H1 (cell line): Measurements from ENCODE around the gene CALHM2. TPM values are rescaled to one million over a fixed set of nuclear protein-coding genes. Genes with fewer than 3 reads are reported as not detected.

ENCODE experiments used
- CTCF ChIA-PET: fragments of 300-600 bp; sonication (Branson Sonifier 250); formaldehyde crosslinking; loops from one replicate; lab custom pipeline; 2021; ENCODE audit not compliant: partially characterized antibody; lab: Charles Lee
- POLR2A ChIA-PET: fragments of 300-600 bp; sonication (Branson Sonifier 250); formaldehyde crosslinking; loops from one replicate; lab custom pipeline; 2021; ENCODE audit warnings: inconsistent platforms; ENCODE audit not compliant: partially characterized antibody; lab: Charles Lee
- DNase-seq, 2 experiments: peaks; one replicate each; pipeline versions ENCODE4 v3.0.0 to v3.0.0-alpha.2; 2010 to 2022; ENCODE audit warnings: low spot score in 2 of 2, low read depth in 1 of 2, mixed read lengths in 1 of 2
- FAIRE-seq: peaks from 2 replicates; lab custom pipeline; 2011; peaks lifted over from hg19 to GRCh38; lab: Jason Lieb, UNC
- H2AFZ ChIP-seq: 2 replicates; pipeline ENCODE4 v1.8.1; 2012; ENCODE audit warnings: low read length, inconsistent platforms
- H2AK5ac ChIP-seq: 2 replicates; pipeline ENCODE4 v1.6.1; 2013; ENCODE audit warnings: low read depth, low read length
- H2BK120ac ChIP-seq: replicated peaks from 2 replicates; pipeline ENCODE3; 2013; ENCODE audit warnings: low read depth, low read length, inconsistent platforms
- H2BK12ac ChIP-seq: 2 replicates; pipeline ENCODE4 v1.6.1; 2013; ENCODE audit warnings: low read depth, low read length
- H2BK15ac ChIP-seq: 2 replicates; pipeline ENCODE4 v1.6.1; 2013; ENCODE audit warnings: low read length
- H2BK20ac ChIP-seq: 2 replicates; pipeline ENCODE4 v1.6.1; 2013; ENCODE audit warnings: low read length
- H2BK5ac ChIP-seq: 2 replicates; pipeline ENCODE4 v1.6.1; 2013; ENCODE audit warnings: low read depth, low read length
- H3K14ac ChIP-seq: 2 replicates; pipeline ENCODE4 v1.6.1; 2013; ENCODE audit warnings: inconsistent platforms; ENCODE audit not compliant: insufficient read length
- H3K18ac ChIP-seq: 2 replicates; pipeline ENCODE4 v1.6.1; 2013; ENCODE audit warnings: low read length; ENCODE audit errors: extremely low read depth
- H3K23ac ChIP-seq: 2 replicates; pipeline ENCODE4 v1.6.1; 2013; ENCODE audit warnings: inconsistent platforms; ENCODE audit not compliant: insufficient read length
- H3K23me2 ChIP-seq: 2 replicates; pipeline ENCODE4 v1.6.1; 2013; ENCODE audit warnings: low read depth, low read length
- H3K27ac ChIP-seq: 2 replicates; pipeline ENCODE4 v1.6.1; 2011; ENCODE audit warnings: low read depth, low read length, inconsistent platforms
- H3K27me3 ChIP-seq, 4 experiments: replicated peaks in 1 of 4; 1 replicate in 1 of 4; 2 replicates in 3 of 4; pipeline versions ENCODE4 v1.6.1 to v1.8.1; 2011 to 2013; ENCODE audit warnings: low read length in 3 of 4, mild to moderate bottlenecking in 3 of 4, inconsistent platforms in 2 of 4, mixed read lengths in 2 of 4, moderate library complexity in 1 of 4; ENCODE audit not compliant: control insufficient read depth in 3 of 4, insufficient read depth in 3 of 4; ENCODE audit errors: extremely low read depth in 1 of 4
- H3K36me3 ChIP-seq, 4 experiments: 2 replicates each; pipeline versions ENCODE4 v1.6.1 to v1.8.1; 2011 to 2013; ENCODE audit warnings: mild to moderate bottlenecking in 4 of 4, low read length in 3 of 4, moderate library complexity in 2 of 4, control low read depth in 1 of 4, inconsistent platforms in 1 of 4; ENCODE audit not compliant: insufficient read depth in 4 of 4, control insufficient read depth in 2 of 4
- H3K4ac ChIP-seq: replicated peaks from 2 replicates; pipeline ENCODE3; 2013; ENCODE audit warnings: low read length, low read depth, mixed read lengths, inconsistent platforms; ENCODE audit not compliant: insufficient read length
- H3K4me1 ChIP-seq, 4 experiments: replicated peaks in 1 of 4; 1 replicate in 1 of 4; 2 replicates in 3 of 4; pipeline versions ENCODE4 v1.6.1 to v1.8.1; 2011 to 2013; ENCODE audit warnings: low read length in 3 of 4, inconsistent platforms in 2 of 4, mixed read lengths in 1 of 4; ENCODE audit not compliant: insufficient read depth in 4 of 4, control insufficient read depth in 3 of 4
- H3K4me2 ChIP-seq, 2 experiments: 2 replicates each; pipeline versions ENCODE4 v1.6.1 to v1.8.1; 2011 to 2013; ENCODE audit warnings: low read depth in 2 of 2, low read length in 2 of 2, control low read depth in 1 of 2, inconsistent platforms in 1 of 2, mild to moderate bottlenecking in 1 of 2; ENCODE audit not compliant: insufficient read depth in 1 of 2
- H3K4me3 ChIP-seq, 4 experiments: fragments of 200-600, 300-600 bp in 1 of 4; sonication (generic), shearing (Covaris generic), sonication (Bioruptor Twin) in 1 of 4; 2 replicates each; pipeline versions ENCODE4 v1.5.1 to v1.8.1; 2011 to 2016; ENCODE audit warnings: low read length in 4 of 4, low read depth in 3 of 4, control low read depth in 2 of 4, inconsistent platforms in 2 of 4, mild to moderate bottlenecking in 2 of 4, mixed read lengths in 1 of 4, moderate library complexity in 1 of 4; ENCODE audit not compliant: insufficient read depth in 2 of 4; ENCODE audit errors: extremely low read depth in 1 of 4
- H3K56ac ChIP-seq: replicated peaks from 2 replicates; pipeline ENCODE3; 2013; ENCODE audit warnings: low read depth, mild to moderate bottlenecking, mixed read lengths, low read length, inconsistent platforms; ENCODE audit not compliant: insufficient read length
- H3K79me1 ChIP-seq: 2 replicates; pipeline ENCODE4 v1.6.1; 2013; ENCODE audit warnings: low read depth, low read length, control low read depth
- H3K79me2 ChIP-seq, 2 experiments: 2 replicates each; pipeline versions ENCODE4 v1.6.1 to v1.8.1; 2012 to 2013; ENCODE audit warnings: low read length in 2 of 2, mild to moderate bottlenecking in 2 of 2, inconsistent platforms in 1 of 2; ENCODE audit not compliant: insufficient read depth in 2 of 2, control insufficient read depth in 1 of 2
- H3K9ac ChIP-seq, 4 experiments: replicated peaks in 1 of 4; 1 replicate in 1 of 4; 2 replicates in 3 of 4; pipeline versions ENCODE4 v1.6.1 to v1.8.1; 2011 to 2013; ENCODE audit warnings: low read depth in 3 of 4, low read length in 3 of 4, control low read depth in 2 of 4, mild to moderate bottlenecking in 2 of 4, moderate library complexity in 2 of 4, inconsistent platforms in 1 of 4; ENCODE audit errors: extremely low read depth in 1 of 4
- H3K9me3 ChIP-seq, 2 experiments: 2 replicates each; pipeline versions ENCODE4 v1.6.1 to v1.8.1; 2012 to 2013; ENCODE audit warnings: mild to moderate bottlenecking in 2 of 2, moderate library complexity in 2 of 2, control low read depth in 1 of 2, inconsistent platforms in 1 of 2, low read depth in 1 of 2, low read length in 1 of 2, mixed read lengths in 1 of 2; ENCODE audit not compliant: insufficient read depth in 2 of 2
- H4K20me1 ChIP-seq, 2 experiments: replicated peaks in 1 of 2; 2 replicates each; pipeline versions ENCODE3 to v1.8.1; 2011 to 2013; ENCODE audit warnings: inconsistent platforms in 2 of 2, low read length in 2 of 2, mild to moderate bottlenecking in 1 of 2; ENCODE audit not compliant: insufficient read depth in 2 of 2, control insufficient read depth in 1 of 2
- H4K5ac ChIP-seq: 2 replicates; pipeline ENCODE4 v1.6.1; 2013; ENCODE audit warnings: low read length, low read depth, mixed read lengths, inconsistent platforms; ENCODE audit not compliant: insufficient read length
- H4K8ac ChIP-seq: 2 replicates; pipeline ENCODE4 v1.8.0; 2013; ENCODE audit warnings: mild to moderate bottlenecking, moderate library complexity, low read length, inconsistent platforms; ENCODE audit not compliant: insufficient read depth; ENCODE audit errors: extremely low read depth
- H4K91ac ChIP-seq: replicated peaks from 2 replicates; pipeline ENCODE3; 2013; ENCODE audit warnings: low read length, mixed read lengths, inconsistent platforms; ENCODE audit not compliant: insufficient read length
- EZH2 ChIP-seq: fragments of 200-600 bp; sonication (generic); IDR thresholded peaks from 2 replicates; pipeline ENCODE4 v1.7.1; 2012; ENCODE audit warnings: low read depth, mild to moderate bottlenecking, moderate library complexity, low read length, inconsistent platforms; ENCODE audit not compliant: severe bottlenecking
- RAD21 ChIP-seq, 2 experiments: IDR thresholded peaks in 1 of 2; conservative IDR thresholded peaks in 1 of 2; 2 replicates each; pipeline ENCODE4 v1.6.1; 2011; ENCODE audit warnings: low read depth in 2 of 2, low read length in 2 of 2, improper control_type of control experiment in 1 of 2, inconsistent platforms in 1 of 2, mild to moderate bottlenecking in 1 of 2, moderate library complexity in 1 of 2
- SAP30 ChIP-seq: fragments of 300-600 bp; sonication (generic); IDR thresholded peaks from 2 replicates; pipeline ENCODE4 v1.7.1; 2012; ENCODE audit warnings: low read length, moderate library complexity, mild to moderate bottlenecking, inconsistent platforms; ENCODE audit not compliant: insufficient read depth, insufficient replicate concordance
- SP2 ChIP-seq: IDR thresholded peaks from 2 replicates; pipeline ENCODE4 v1.6.1; 2012; ENCODE audit warnings: mild to moderate bottlenecking, low read length, inconsistent platforms
- TEAD4 ChIP-seq: IDR thresholded peaks from 2 replicates; pipeline ENCODE4 v1.6.1; 2012; ENCODE audit warnings: low read depth, low read length, inconsistent platforms, mixed read lengths
- WGBS, 2 experiments: shearing (Covaris generic) in 1 of 2; methylation state at CpG; one replicate each; pipeline versions ENCODE4 v1.1.6 to v1.1.7; 2013 to 2015; ENCODE audit warnings: low lambda C conversion rate in 2 of 2, mixed read lengths in 2 of 2, inconsistent platforms in 1 of 2, low coverage in 1 of 2, missing lambda C conversion rate in 1 of 2; ENCODE audit not compliant: insufficient replicate concordance in 2 of 2, insufficient coverage in 1 of 2, insufficient read length in 1 of 2; ENCODE audit errors: extremely low coverage in 1 of 2, missing lambda C conversion rate in 1 of 2; 5-methylcytosine and 5-hydroxymethylcytosine counted together
- polyA plus RNA-seq, 7 experiments: library from polyadenylated mRNA; depleted of rRNA in 3 of 7; stranded (reverse) in 5 of 7; unstranded in 2 of 7; fragments of >200 nt in 5 of 7; fragments of 200-250 nt in 2 of 7; gene quantifications; 1 replicate in 5 of 7; 2 replicates in 1 of 7; 4 replicates in 1 of 7; pipeline versions ENCODE4 v1.2.1 to v1.2.3, GENCODE V29; 2011 to 2013; ENCODE audit warnings: missing spikeins in 2 of 7, mixed read lengths in 2 of 7
- total RNA-seq: library from RNA; stranded (reverse); fragmentation: NEBNext Ultra II Directional; extraction: Animal tissue kit (Norgen Biotek cat#: 25700); gene quantifications from 2 replicates; pipeline ENCODE4 v1.2.1, GENCODE V29; 2021
- TF ChIP-seq, protein P1 (sequence below), 3 experiments: IDR thresholded peaks; 1 replicate in 2 of 3; 2 replicates in 1 of 3; pipeline versions ENCODE4 v1.5.1 to v1.6.1; 2011; ENCODE audit warnings: low read length in 3 of 3, mild to moderate bottlenecking in 3 of 3, inconsistent platforms in 2 of 3, low read depth in 1 of 3, moderate library complexity in 1 of 3; ENCODE audit not compliant: insufficient read depth in 1 of 3; ENCODE audit errors: control extremely low read depth in 1 of 3
- TF ChIP-seq, protein P2 (sequence below): IDR thresholded peaks from 2 replicates; pipeline ENCODE4 v1.6.1; 2011; ENCODE audit warnings: low read depth, mild to moderate bottlenecking, low read length; ENCODE audit not compliant: insufficient read depth
- TF ChIP-seq, protein P3 (sequence below): IDR thresholded peaks from 2 replicates; pipeline ENCODE4 v1.6.1; 2011; ENCODE audit warnings: low read length, improper control_type of control experiment

The CALHM2 gene
- total and polyA plus RNA-seq, 2 of the 8 experiments (the other 6 are each of a cell fraction or from before 2014, with no cell fraction given) = 1.2 to 2.4 TPM

DNA sequence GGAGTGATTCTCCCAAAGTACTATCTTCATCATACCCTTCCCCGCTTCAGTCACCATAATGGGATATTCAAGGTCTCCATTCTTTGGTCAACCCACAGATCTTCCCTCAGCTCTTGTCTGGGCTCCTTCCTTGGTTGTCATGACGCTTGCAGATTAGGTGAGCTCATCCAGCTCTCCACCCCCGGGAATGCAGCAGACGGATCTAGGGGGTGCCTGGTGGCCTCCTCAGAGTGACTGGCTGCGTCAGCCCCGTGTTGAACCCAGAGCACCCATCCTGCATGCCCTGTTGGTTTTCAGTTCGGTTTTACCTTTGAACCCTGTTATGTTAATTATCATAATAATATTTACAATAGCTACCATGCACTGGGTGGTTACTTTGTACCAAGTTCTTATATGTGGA lies 47.7 kb upstream of the CALHM2 start:
- H3K27ac ChIP-seq = no peak overlapping the region
- H3K14ac ChIP-seq = no peak overlapping the region
- no peak overlapping the region for H2BK5ac ChIP-seq
- no peak overlapping the region for H3K56ac ChIP-seq
- no peak overlapping the region for H2BK120ac ChIP-seq
- ChIA-PET CTCF (interaction anchor here (0.6 to 5.4 kb wide), 6 partner anchors 10 to 65 kb away, joined by 3 to 37 read pairs (median 4); partner anchors contain the start of gene CALHM2), POLR2A (no interaction called here)
- no peak overlapping the region for H2BK20ac ChIP-seq
- H2AK5ac ChIP-seq = no peak overlapping the region
- H3K9ac ChIP-seq = no peak overlapping the region
- no peak for FAIRE-seq
- H3K79me1 ChIP-seq = no peaks in the 10 kb centered on the region
- no peak overlapping the region for H4K5ac ChIP-seq
- H3K79me2 ChIP-seq = no peaks in the 10 kb centered on the region
- H3K4me1 ChIP-seq = no peaks in the 10 kb centered on the region
- no peak for DNase-seq
- H3K23ac ChIP-seq = no peak overlapping the region
- H3K23me2 ChIP-seq = no peaks in the 10 kb centered on the region
- H2BK15ac ChIP-seq = no peak overlapping the region
- no peak overlapping the region for H4K91ac ChIP-seq
- H3K27me3 ChIP-seq = peaks cover 0 to 8% (median 6%) of the 10 kb centered on the region in 4 experiments; a peak in 6 of 7 replicates
- no peak overlapping the region for H3K18ac ChIP-seq
- no peak overlapping the region for H3K4ac ChIP-seq
- H3K9me3 ChIP-seq = no peaks in the 10 kb centered on the region
- no peaks in the 10 kb centered on the region for H3K36me3 ChIP-seq
- no peak overlapping the region for H3K4me3 ChIP-seq
- peak overlapping the region in 1 of 2 experiments; percentile 2; a peak in 1 of 4 replicates for H3K4me2 ChIP-seq
- no peak overlapping the region for H2AFZ ChIP-seq
- no peak overlapping the region; the same call in 1 of the 2 replicates for H4K8ac ChIP-seq
- H2BK12ac ChIP-seq = no peak overlapping the region
- no peaks in the 10 kb centered on the region for H4K20me1 ChIP-seq
- 75% methylated on average over 7 of the region's 7 CpGs; no CpG with 5 or more reads in 1 of the 2 experiments for WGBS, 2 experiments
- TF ChIP-seq, protein P1, sequence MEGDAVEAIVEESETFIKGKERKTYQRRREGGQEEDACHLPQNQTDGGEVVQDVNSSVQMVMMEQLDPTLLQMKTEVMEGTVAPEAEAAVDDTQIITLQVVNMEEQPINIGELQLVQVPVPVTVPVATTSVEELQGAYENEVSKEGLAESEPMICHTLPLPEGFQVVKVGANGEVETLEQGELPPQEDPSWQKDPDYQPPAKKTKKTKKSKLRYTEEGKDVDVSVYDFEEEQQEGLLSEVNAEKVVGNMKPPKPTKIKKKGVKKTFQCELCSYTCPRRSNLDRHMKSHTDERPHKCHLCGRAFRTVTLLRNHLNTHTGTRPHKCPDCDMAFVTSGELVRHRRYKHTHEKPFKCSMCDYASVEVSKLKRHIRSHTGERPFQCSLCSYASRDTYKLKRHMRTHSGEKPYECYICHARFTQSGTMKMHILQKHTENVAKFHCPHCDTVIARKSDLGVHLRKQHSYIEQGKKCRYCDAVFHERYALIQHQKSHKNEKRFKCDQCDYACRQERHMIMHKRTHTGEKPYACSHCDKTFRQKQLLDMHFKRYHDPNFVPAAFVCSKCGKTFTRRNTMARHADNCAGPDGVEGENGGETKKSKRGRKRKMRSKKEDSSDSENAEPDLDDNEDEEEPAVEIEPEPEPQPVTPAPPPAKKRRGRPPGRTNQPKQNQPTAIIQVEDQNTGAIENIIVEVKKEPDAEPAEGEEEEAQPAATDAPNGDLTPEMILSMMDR (IDR thresholded peaks at IDR 0.05; ENCODE audit: control extremely low read depth in 1 of 3, insufficient read depth in 1 of 3, low read depth in 1 of 3, low read length in 3 of 3) = no peak
- TF ChIP-seq EZH2 (no peak), TEAD4 (no peak), RAD21 (IDR thresholded peaks at IDR 0.05 in 1 of 2, conservative IDR thresholded peaks at IDR 0.05 in 1 of 2; ENCODE audit: low read depth in 2 of 2, low read length in 2 of 2) (no peak), SAP30 (no peak), SP2 (no peak)
- TF ChIP-seq, protein P2, sequence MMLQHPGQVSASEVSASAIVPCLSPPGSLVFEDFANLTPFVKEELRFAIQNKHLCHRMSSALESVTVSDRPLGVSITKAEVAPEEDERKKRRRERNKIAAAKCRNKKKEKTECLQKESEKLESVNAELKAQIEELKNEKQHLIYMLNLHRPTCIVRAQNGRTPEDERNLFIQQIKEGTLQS = no peak
- TF ChIP-seq, protein P3, sequence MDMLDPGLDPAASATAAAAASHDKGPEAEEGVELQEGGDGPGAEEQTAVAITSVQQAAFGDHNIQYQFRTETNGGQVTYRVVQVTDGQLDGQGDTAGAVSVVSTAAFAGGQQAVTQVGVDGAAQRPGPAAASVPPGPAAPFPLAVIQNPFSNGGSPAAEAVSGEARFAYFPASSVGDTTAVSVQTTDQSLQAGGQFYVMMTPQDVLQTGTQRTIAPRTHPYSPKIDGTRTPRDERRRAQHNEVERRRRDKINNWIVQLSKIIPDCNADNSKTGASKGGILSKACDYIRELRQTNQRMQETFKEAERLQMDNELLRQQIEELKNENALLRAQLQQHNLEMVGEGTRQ = no peak
